NCI-H748 (cell line): ENCODE results near the gene C11orf71.

Source experiments
- DNase-seq: peaks from one replicate; lab custom pipeline; 2025; ENCODE audit not compliant: unreplicated experiment; lab: John Stamatoyannopoulos, UW

Gene C11orf71

DNA sequence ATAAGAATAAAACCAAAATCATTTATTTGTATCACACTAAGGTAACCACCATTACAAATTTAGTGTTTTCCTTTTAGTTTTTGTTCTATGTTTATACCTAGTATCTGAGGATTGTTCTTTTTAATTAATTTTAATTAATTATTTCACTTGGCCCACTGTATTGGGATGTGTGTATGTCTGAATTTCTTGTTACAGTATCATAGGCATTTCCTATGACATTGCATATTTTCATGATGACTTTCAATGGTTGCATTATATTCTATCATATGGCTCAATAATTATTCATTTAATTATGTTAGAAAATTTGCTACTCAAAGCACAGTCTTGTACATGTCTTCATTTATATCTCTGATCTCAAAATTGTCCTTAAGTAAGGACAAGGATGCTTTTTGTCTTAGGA is 41.0 kb downstream of the C11orf71 start:
- no peak for DNase-seq

DNA sequence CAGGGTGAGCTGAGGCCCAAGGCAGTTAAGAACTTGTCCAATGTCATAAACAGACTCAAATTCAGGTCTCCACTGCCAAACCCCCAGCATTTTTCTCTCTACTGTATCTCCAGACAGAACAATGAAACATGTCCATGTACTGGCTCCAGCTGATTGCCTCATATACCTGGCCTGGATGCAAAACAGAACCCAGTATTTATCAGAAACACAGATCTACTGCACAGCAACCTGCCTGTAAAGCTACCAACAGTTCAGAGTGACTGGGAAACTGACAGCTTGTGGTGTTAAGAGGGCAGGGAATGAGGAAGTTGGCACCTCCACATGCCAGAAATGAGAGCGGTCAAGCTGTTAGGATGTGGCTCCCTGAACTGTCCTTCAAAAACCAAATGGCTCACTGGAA is 41.6 kb downstream of the C11orf71 start:
- no peak for DNase-seq

DNA sequence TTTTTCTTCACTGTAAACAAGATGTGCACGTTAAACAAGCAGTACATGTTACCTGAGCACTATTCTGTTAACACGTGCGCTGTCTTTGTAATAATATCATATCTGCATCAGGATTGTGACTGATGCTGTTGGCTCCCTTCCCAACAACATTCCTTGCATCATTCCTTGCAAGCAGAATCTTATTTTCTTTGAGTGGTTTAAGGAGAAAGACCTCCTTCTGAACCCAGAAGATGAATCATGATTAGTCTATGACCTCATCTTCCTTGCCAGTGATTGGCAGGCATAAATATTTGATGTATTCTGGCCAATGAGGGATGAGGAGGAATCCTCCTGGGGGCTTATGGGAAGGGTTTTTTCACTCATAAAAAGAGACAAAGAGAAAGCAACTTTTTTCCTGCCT is 46.2 kb downstream of the C11orf71 start:
- no peak for DNase-seq

DNA sequence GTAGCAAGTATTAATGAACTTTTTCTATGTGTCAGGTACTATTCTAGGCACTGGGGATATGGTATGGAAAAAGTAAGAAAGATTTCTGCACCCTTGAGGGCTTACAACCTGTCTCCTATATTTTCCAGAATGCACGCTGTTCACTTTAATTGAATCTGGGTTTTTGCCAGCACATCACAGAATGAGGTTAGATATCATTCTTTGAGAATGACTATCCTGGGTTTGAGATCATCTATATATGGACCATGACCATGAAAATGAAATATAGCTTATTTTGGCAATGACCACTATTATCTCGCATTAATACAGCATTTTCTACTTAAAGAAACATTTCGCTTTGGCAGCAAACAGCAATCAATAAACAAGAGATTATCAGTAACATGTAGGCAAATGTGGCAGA is 46.9 kb downstream of the C11orf71 start:
- no peak for DNase-seq

DNA sequence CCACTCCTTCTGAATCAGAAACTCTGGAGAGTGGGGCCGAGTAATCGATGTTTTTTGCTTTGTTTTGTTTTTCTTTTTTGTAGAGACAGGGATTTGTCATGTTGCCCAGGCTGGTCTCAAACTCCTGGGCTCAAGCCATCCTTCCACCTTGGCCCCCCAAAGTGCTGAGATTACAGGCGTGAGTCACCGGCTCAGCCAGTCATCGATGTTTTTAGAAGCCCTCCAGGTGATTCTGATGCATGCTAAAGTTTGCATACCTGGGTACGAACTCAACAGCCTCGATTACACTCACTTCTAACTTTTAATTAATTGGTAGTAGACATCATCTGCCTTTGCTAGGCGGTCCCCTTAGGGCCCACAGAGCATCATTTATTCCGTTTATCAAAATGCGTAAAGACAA is 50.3 kb downstream of the C11orf71 start:
- no peak for DNase-seq
